HL-60 (cell line): ENCODE results near the gene RTN3.
A peak's percentile ranks its signal among the peaks of the same experiment; 100 is the strongest.

Source experiments
- DNase-seq, 2 experiments: peaks; one replicate each; pipeline ENCODE4 v3.0.0-alpha.2; 2010 to 2020; ENCODE audit warnings: low read depth in 1 of 2, low spot score in 1 of 2
- H3K27ac ChIP-seq: fragments of 250-450 bp; sonication (Bioruptor Pico); replicated peaks from 2 replicates; pipeline ENCODE4 v1.5.1; 2020; ENCODE audit warnings: mild to moderate bottlenecking, moderate library complexity
- H3K27me3 ChIP-seq: fragments of 250-450 bp; sonication (Bioruptor Pico); 2 replicates; pipeline ENCODE4 v1.5.1; 2021; ENCODE audit warnings: mild to moderate bottlenecking, moderate library complexity; ENCODE audit not compliant: insufficient read depth, poor library complexity, severe bottlenecking
- H3K4me3 ChIP-seq: replicated peaks from 2 replicates; pipeline ENCODE4 v1.5.1; 2011; ENCODE audit warnings: mild to moderate bottlenecking, control low read depth, low read length; ENCODE audit not compliant: insufficient read depth
- GABPA ChIP-seq: IDR thresholded peaks from 2 replicates; pipeline ENCODE4 v1.6.1; 2012; ENCODE audit warnings: low read depth
- POLR2AphosphoS5 ChIP-seq: IDR thresholded peaks from 2 replicates; pipeline ENCODE4 v1.6.1; 2012; ENCODE audit warnings: low read depth
- SPI1 ChIP-seq: IDR thresholded peaks from 2 replicates; pipeline ENCODE4 v1.6.1; 2012; ENCODE audit warnings: low read depth, mild to moderate bottlenecking, borderline replicate concordance
- TF ChIP-seq, protein P1 (sequence below): IDR thresholded peaks from one replicate; pipeline ENCODE4 v1.5.1; 2011; ENCODE audit warnings: low read length, control low read depth, inconsistent platforms; ENCODE audit not compliant: insufficient read depth
- TF ChIP-seq, protein P2 (sequence below): IDR thresholded peaks from 2 replicates; pipeline ENCODE4 v1.6.1; 2012; ENCODE audit warnings: low read depth; ENCODE audit not compliant: insufficient replicate concordance

The RTN3 gene

DNA sequence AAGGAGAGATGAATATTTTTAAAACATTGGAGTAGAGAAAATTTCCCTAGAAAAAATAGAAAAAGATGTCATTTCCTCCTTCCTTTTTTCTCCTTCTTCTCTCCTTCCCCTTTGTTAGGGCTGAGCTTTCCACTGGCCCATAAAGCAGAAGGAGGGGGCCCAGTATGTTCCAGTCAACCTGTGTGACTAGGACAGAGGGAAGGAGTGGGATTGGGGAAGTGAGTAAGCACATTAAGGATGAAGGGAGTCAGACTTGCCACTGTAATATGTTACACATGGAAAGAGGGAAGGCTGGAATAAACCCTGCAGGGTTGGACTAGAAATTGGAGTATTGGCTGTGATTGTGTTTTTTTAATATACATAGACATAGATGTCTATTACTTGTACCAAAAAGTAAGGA, 111.9 kb downstream of the RTN3 start:
- no peak overlapping the region for H3K27ac ChIP-seq
- no peak overlapping the region for H3K4me3 ChIP-seq
- TF ChIP-seq SPI1 (peak; percentile 14; the same call in 1 of the 2 replicates), GABPA (no peak)
- H3K27me3 ChIP-seq = no peaks in the 10 kb centered on the region
- DNase-seq = no peak

DNA sequence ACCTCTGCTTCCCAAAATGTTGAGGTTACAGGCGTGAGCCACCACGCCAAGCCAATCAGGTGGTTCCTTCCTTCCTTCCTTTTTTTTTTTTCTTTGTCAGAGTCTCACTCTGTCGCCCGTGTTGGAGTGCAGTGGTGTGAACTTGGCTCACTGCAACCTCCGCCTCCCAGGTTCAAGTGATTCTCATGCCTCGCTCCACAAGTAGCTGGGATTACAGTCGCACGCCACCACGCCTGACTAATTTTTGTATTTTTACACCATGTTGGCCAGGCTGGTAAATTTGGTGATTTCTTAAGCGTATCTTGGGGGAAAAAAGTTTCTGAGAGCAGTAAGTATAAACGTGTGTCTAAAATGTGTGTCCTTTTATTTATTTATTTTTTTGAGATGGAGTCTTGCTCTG, 113.8 kb downstream of the RTN3 start:
- TF ChIP-seq GABPA (no peak), SPI1 (no peak), POLR2AphosphoS5 (no peak)
- TF ChIP-seq, protein P1, sequence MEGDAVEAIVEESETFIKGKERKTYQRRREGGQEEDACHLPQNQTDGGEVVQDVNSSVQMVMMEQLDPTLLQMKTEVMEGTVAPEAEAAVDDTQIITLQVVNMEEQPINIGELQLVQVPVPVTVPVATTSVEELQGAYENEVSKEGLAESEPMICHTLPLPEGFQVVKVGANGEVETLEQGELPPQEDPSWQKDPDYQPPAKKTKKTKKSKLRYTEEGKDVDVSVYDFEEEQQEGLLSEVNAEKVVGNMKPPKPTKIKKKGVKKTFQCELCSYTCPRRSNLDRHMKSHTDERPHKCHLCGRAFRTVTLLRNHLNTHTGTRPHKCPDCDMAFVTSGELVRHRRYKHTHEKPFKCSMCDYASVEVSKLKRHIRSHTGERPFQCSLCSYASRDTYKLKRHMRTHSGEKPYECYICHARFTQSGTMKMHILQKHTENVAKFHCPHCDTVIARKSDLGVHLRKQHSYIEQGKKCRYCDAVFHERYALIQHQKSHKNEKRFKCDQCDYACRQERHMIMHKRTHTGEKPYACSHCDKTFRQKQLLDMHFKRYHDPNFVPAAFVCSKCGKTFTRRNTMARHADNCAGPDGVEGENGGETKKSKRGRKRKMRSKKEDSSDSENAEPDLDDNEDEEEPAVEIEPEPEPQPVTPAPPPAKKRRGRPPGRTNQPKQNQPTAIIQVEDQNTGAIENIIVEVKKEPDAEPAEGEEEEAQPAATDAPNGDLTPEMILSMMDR = no peak
- TF ChIP-seq, protein P2, sequence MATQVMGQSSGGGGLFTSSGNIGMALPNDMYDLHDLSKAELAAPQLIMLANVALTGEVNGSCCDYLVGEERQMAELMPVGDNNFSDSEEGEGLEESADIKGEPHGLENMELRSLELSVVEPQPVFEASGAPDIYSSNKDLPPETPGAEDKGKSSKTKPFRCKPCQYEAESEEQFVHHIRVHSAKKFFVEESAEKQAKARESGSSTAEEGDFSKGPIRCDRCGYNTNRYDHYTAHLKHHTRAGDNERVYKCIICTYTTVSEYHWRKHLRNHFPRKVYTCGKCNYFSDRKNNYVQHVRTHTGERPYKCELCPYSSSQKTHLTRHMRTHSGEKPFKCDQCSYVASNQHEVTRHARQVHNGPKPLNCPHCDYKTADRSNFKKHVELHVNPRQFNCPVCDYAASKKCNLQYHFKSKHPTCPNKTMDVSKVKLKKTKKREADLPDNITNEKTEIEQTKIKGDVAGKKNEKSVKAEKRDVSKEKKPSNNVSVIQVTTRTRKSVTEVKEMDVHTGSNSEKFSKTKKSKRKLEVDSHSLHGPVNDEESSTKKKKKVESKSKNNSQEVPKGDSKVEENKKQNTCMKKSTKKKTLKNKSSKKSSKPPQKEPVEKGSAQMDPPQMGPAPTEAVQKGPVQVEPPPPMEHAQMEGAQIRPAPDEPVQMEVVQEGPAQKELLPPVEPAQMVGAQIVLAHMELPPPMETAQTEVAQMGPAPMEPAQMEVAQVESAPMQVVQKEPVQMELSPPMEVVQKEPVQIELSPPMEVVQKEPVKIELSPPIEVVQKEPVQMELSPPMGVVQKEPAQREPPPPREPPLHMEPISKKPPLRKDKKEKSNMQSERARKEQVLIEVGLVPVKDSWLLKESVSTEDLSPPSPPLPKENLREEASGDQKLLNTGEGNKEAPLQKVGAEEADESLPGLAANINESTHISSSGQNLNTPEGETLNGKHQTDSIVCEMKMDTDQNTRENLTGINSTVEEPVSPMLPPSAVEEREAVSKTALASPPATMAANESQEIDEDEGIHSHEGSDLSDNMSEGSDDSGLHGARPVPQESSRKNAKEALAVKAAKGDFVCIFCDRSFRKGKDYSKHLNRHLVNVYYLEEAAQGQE = no peak
- H3K4me3 ChIP-seq = no peak overlapping the region
- no peak overlapping the region for H3K27ac ChIP-seq
- DNase-seq = no peak
- H3K27me3 ChIP-seq = no peaks in the 10 kb centered on the region

DNA sequence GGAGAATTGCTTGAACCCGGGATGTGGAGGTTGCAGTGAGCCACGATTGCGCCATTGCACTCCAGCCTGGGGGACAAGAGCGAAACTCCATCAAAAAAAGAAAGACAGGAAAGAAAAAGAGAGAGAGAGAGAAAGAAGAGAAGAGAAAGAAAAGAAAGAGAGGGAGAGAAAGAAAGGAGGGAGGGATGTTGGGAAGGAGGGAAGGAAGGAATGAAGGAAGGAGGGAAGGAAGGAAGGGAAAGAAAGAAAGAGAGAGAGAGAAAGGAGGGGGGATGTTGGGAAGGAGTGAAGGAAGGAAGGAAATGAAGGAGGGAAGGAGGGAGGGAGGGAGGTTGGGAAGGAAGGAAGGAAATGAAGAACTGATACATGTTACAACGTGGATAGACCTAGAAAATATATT, 119.6 kb downstream of the RTN3 start:
- H3K27me3 ChIP-seq = no peaks in the 10 kb centered on the region
- H3K27ac ChIP-seq = no peak overlapping the region
- TF ChIP-seq POLR2AphosphoS5 = no peak
- TF ChIP-seq SPI1 = no peak
- TF ChIP-seq, protein P1 = no peak
- TF ChIP-seq, protein P2 = no peak
- TF ChIP-seq GABPA = no peak
- DNase-seq = no peak
- H3K4me3 ChIP-seq = no peak overlapping the region

DNA sequence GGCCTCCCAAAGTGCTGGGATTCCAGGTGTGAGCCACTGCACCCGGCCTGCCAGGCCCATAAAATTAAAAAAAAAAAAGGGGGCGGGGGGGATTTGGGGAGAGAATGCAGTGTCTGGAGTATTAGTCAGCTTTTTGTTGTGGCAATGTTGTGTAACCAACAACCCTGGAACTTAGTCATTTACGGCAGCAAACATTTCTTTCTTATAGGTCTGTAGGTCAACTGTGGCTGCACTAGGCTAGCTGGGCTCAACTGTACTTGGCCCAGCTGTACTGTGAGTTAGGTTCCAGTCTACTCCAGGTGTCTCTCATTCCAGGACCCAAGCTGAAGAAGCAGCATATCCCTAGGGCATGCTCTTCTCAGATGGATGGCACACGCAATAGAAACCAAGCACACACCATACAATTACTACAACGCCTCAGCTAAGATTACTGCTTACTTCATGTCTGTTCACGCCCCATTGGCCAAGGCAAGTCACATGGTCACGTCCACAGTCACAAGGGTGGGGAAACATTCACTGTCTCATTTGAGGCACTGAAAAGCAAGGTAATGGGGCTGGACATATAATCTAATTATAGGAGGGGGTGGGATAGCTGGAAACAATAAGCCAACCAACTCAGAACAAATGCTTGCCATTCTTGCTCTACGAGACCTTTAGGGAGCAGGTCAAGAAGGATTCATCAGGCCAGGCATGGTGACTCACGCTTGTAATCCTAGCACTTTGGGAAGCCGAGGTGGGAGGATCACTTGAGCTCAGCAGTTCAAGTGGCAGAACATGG, 121.5 kb downstream of the RTN3 start:
- H3K27me3 ChIP-seq = no peaks in the 10 kb centered on the region
- no peak overlapping the region for H3K4me3 ChIP-seq
- no peak overlapping the region for H3K27ac ChIP-seq
- no peak for DNase-seq
- TF ChIP-seq SPI1 = no peak
- TF ChIP-seq POLR2AphosphoS5 = no peak
- TF ChIP-seq, protein P1 = no peak
- no peak for TF ChIP-seq GABPA
- TF ChIP-seq, protein P2 = no peak
